AG04449 (cell line): ENCODE measurements around the gene FGF21.

Experiments
- CTCF ChIA-PET: fragments of 350-600 bp; formaldehyde crosslinking; extraction: SDS; loops from one replicate; lab custom pipeline; 2021; ENCODE audit warnings: antibody characterized with exemption; lab: Yijun Ruan, JAX
- POLR2A ChIA-PET: fragments of 400-600, 350-600 bp; formaldehyde crosslinking; extraction: SDS; loops from one replicate; lab custom pipeline; 2020; ENCODE audit warnings: antibody characterized with exemption, inconsistent platforms; lab: Yijun Ruan, JAX
- DNase-seq: peaks from one replicate; pipeline ENCODE4 v3.0.0-alpha.2; 2010; ENCODE audit warnings: low read depth, low spot score
- H3K4me3 ChIP-seq: 2 replicates; pipeline ENCODE4 v1.5.1; 2011; ENCODE audit warnings: low read depth, mild to moderate bottlenecking, control low read depth, low read length
- TF ChIP-seq, protein P1 (sequence below): IDR thresholded peaks from one replicate; pipeline ENCODE4 v1.5.1; 2011; ENCODE audit warnings: mild to moderate bottlenecking, moderate library complexity, low read length, control low read depth, inconsistent platforms; ENCODE audit not compliant: insufficient read depth; ENCODE audit errors: missing control alignments

The FGF21 gene

GRCh38 chr19:48768994-48769713 lies 13.8 kb downstream of the FGF21 start:
- H3K4me3 ChIP-seq: no peak overlapping the region
- ChIA-PET CTCF (interaction anchor here (0.8 to 1.7 kb wide), 5 partner anchors 15 to 201 kb away, joined by 3 to 8 read pairs (median 3); no protein-coding TSS in a partner anchor), POLR2A (interaction anchor here (0.7 kb wide), 1 partner anchor 55 kb away, joined by 3 read pairs; no protein-coding TSS in a partner anchor)
- TF ChIP-seq, protein P1, sequence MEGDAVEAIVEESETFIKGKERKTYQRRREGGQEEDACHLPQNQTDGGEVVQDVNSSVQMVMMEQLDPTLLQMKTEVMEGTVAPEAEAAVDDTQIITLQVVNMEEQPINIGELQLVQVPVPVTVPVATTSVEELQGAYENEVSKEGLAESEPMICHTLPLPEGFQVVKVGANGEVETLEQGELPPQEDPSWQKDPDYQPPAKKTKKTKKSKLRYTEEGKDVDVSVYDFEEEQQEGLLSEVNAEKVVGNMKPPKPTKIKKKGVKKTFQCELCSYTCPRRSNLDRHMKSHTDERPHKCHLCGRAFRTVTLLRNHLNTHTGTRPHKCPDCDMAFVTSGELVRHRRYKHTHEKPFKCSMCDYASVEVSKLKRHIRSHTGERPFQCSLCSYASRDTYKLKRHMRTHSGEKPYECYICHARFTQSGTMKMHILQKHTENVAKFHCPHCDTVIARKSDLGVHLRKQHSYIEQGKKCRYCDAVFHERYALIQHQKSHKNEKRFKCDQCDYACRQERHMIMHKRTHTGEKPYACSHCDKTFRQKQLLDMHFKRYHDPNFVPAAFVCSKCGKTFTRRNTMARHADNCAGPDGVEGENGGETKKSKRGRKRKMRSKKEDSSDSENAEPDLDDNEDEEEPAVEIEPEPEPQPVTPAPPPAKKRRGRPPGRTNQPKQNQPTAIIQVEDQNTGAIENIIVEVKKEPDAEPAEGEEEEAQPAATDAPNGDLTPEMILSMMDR: no peak
- no peak for DNase-seq

- DNase-seq: peak; percentile 83
- TF ChIP-seq, protein P1: no peak
- no peak overlapping the region for H3K4me3 ChIP-seq
- ChIA-PET POLR2A (interaction anchor here (0.6 to 0.7 kb wide), 2 partner anchors 18 to 56 kb away, joined by 3 read pairs; no protein-coding TSS in a partner anchor), CTCF (interaction anchor here (0.7 to 1.7 kb wide), 4 partner anchors 14 to 72 kb away, joined by 3 to 8 read pairs (median 4); no protein-coding TSS in a partner anchor)
These were observed 14.9 kb downstream of the FGF21 start for GRCh38 chr19:48770266-48770665.

- POLR2A ChIA-PET: interaction anchor here (0.6 kb wide), 1 partner anchor 17 kb away, joined by 3 read pairs; no protein-coding TSS in a partner anchor
These were observed 15.6 kb downstream of the FGF21 start for GRCh38 chr19:48770734-48771472.

DNA sequence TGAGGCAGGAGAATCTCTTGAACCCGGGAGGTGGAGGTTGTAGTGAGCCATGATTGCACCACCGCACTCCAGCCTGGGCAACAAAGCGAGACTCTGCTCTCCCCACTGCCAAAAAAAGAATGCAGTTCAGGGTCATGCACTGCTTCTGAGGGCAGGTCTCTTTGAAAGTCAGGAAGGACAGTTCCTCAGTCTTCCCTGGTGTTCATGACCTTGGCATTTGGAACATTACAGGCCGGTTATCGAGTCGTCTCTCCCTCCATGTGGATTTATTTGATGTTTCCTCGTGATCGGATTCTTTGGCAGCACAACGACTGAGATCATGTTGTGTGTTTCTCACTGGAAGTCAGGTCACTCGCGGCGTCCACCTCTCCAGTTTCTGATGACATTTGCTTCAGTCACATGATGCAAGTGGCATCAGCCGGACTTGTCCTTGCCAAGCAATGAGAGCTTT lies 17.2 kb downstream of the FGF21 start:
- TF ChIP-seq, protein P1: no peak
- ChIA-PET POLR2A (no interaction called here), CTCF (interaction anchor here (1.6 to 1.9 kb wide), 2 partner anchors 15 to 70 kb away, joined by 5 to 6 read pairs; no protein-coding TSS in a partner anchor)
- no peak overlapping the region for H3K4me3 ChIP-seq
- no peak for DNase-seq

More at GRCh38 chr19:48770734-48771472, 15.6 kb downstream of the FGF21 start:
- TF ChIP-seq, protein P1: no peak
- H3K4me3 ChIP-seq: no peak overlapping the region
- CTCF ChIA-PET: interaction anchor here (0.7 to 1.4 kb wide), 2 partner anchors 15 to 72 kb away, joined by 3 to 4 read pairs; no protein-coding TSS in a partner anchor
- DNase-seq: no peak

DNA sequence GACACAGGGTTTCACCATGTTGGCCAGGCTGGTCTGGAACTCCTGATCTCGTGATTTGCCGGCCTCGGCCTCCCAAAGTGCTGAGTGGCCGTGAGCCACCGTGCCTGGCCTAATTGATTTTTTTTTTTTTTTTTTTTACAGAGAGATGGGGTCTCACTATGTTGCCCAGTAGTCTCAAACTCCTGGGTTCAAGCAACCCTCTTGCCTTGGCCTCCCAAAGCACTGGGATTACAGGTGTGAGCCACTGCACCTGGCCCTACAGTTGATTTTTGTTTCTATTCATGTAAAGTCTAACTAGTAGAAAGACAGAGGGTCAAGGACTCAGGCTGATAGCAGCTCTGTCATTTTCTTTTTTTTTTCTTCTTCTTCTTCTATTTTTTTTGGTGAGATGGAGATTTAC lies 21.8 kb downstream of the FGF21 start:
- CTCF ChIA-PET: interaction anchor here (1.0 to 3.8 kb wide), 2 partner anchors 11 to 187 kb away, joined by 3 to 19 read pairs; no protein-coding TSS in a partner anchor
- no peak overlapping the region for H3K4me3 ChIP-seq
- TF ChIP-seq, protein P1: no peak
- POLR2A ChIA-PET: interaction anchor here (0.6 kb wide), 1 partner anchor 56 kb away, joined by 3 read pairs; no protein-coding TSS in a partner anchor
- no peak for DNase-seq
